ENCODE measurements around the gene DLST.

DNA sequence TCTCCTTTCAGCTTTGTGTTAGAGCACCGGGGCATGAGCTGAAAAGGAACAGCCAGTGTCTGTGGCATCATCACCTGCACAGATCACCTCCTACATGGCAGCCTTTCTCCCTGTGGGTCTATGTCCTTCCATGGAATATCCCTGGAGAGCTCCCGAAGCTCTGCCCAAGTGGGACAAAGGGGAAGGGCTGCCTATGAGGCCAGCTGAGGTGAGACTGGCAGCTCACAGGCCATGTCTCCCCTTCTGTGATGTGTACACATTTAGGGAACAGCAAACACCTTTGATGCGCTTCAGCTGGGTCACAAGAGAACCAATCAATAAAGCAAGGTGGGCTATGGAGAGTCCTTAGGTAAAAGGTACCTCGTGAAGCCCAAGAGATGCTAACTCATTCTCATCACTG, 9.9 kb upstream of the DLST start:
- TF ChIP-seq, protein P1, sequence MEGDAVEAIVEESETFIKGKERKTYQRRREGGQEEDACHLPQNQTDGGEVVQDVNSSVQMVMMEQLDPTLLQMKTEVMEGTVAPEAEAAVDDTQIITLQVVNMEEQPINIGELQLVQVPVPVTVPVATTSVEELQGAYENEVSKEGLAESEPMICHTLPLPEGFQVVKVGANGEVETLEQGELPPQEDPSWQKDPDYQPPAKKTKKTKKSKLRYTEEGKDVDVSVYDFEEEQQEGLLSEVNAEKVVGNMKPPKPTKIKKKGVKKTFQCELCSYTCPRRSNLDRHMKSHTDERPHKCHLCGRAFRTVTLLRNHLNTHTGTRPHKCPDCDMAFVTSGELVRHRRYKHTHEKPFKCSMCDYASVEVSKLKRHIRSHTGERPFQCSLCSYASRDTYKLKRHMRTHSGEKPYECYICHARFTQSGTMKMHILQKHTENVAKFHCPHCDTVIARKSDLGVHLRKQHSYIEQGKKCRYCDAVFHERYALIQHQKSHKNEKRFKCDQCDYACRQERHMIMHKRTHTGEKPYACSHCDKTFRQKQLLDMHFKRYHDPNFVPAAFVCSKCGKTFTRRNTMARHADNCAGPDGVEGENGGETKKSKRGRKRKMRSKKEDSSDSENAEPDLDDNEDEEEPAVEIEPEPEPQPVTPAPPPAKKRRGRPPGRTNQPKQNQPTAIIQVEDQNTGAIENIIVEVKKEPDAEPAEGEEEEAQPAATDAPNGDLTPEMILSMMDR (conservative IDR thresholded peaks at IDR 0.05 in 1 of 2, IDR thresholded peaks at IDR 0.05 in 1 of 2; ENCODE audit: extremely low read depth in 1 of 2, insufficient read depth in 1 of 2, low read depth in 1 of 2, low read length in 2 of 2): no peak
- TF ChIP-seq EZH2 (IDR thresholded peaks at IDR 0.05; ENCODE audit: borderline replicate concordance, low read length): no peak
